ENCODE measurements around the gene SUPT5H.

The SUPT5H gene

GRCh38 chr19:39500543-39500942 is 55.2 kb downstream of the SUPT5H start (continued):
- TF ChIP-seq PATZ1 (CRISPR knock-in tag; IDR thresholded peaks at IDR 0.05; ENCODE audit: borderline replicate concordance) (no peak), ZC3H10 (CRISPR knock-in tag; IDR thresholded peaks at IDR 0.05) (no peak), ZNF70 (CRISPR knock-in tag; IDR thresholded peaks at IDR 0.05) (no peak), ESRRG (CRISPR knock-in tag; IDR thresholded peaks at IDR 0.05) (no peak), ISL1 (CRISPR knock-in tag; IDR thresholded peaks at IDR 0.05) (no peak)

GRCh38 chr19:39501340-39501739 is 56.0 kb downstream of the SUPT5H start:
- no peak for ATAC-seq

DNA sequence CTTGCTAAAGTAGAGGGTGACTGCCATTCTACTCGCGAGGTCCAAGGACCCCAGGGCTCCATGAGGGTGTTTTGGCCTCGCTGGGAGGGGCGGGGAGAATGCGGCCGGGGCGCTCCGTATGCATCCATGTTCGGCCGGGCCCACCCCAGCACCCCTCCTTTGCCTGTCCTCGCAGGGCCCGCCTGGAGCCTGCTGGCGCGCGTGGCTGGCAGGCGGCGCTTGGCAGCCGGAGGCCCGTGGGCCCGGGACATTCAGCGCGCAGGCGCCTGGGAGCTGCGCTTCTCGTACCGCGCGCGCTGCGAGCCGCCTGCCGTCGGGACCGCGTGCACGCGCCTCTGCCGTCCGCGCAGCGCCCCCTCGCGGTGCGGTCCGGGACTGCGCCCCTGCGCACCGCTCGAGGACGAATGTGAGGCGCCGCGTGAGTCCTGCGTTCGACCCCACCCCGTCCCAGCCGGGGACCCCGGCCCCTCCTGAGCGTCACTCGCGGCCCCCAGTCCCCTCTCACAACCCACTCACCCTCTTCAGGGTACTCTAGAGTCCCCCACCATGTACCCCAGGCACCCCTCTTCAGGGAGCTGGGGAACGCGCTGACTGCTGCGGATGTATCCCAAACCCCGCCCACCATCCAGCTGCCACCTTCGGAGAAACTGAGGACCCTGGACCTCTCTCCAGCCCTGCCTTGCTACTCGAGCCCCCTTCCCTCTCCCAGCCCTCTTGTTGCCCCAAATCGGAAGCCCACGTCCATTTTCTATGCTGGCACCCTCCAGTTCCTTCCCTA is 57.4 kb downstream of the SUPT5H start:
- TF ChIP-seq ISL1 (CRISPR knock-in tag; IDR thresholded peaks at IDR 0.05) (no peak), GLIS3 (CRISPR knock-in tag; IDR thresholded peaks at IDR 0.05) (no peak), BACH2 (CRISPR knock-in tag; IDR thresholded peaks at IDR 0.05; ENCODE audit: borderline replicate concordance) (no peak), PPARA (CRISPR knock-in tag; IDR thresholded peaks at IDR 0.05; ENCODE audit: borderline replicate concordance) (no peak), TOX (CRISPR knock-in tag; IDR thresholded peaks at IDR 0.05; ENCODE audit: borderline replicate concordance) (no peak), ZFP30 (CRISPR knock-in tag; IDR thresholded peaks at IDR 0.05) (no peak), ARNTL (CRISPR knock-in tag; IDR thresholded peaks at IDR 0.05; ENCODE audit: borderline replicate concordance, low read depth) (no peak), CREB5 (CRISPR knock-in tag; IDR thresholded peaks at IDR 0.05; ENCODE audit: low read depth) (no peak)
- ATAC-seq: peak; percentile 13; the same call in 2 of the 3 replicates

More at GRCh38 chr19:39501340-39501739, 56.0 kb downstream of the SUPT5H start:
- TF ChIP-seq PPARA (CRISPR knock-in tag; IDR thresholded peaks at IDR 0.05; ENCODE audit: borderline replicate concordance) (no peak), ZNF70 (CRISPR knock-in tag; IDR thresholded peaks at IDR 0.05) (no peak), CSDC2 (CRISPR knock-in tag; IDR thresholded peaks at IDR 0.05) (no peak), ZNF565 (CRISPR knock-in tag; conservative IDR thresholded peaks at IDR 0.05; ENCODE audit: low read depth) (no peak), ARNTL (CRISPR knock-in tag; IDR thresholded peaks at IDR 0.05; ENCODE audit: borderline replicate concordance, low read depth) (no peak)

DNA sequence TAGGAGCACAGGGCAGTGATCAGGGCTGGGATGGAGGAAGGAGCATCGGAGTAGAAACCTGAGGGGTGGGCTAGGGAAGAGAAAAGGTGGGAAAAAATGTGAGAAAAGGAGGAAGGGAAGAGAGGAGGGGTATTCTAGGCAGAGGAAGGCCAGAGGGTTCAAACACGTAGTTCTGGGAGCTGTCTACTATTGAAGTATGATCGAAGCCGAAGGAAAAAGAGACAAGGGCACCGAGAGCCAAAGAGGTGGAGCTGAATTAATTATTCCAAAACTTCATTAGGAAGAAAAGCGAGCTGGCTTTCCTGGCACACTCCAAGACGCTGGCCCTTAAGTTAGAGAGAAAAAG is 61.2 kb downstream of the SUPT5H start:
- TF ChIP-seq ESRRG (CRISPR knock-in tag; IDR thresholded peaks at IDR 0.05) (no peak), RARB (CRISPR knock-in tag; IDR thresholded peaks at IDR 0.05) (no peak), ZNF8 (CRISPR knock-in tag; IDR thresholded peaks at IDR 0.05) (no peak), ARNTL (CRISPR knock-in tag; IDR thresholded peaks at IDR 0.05; ENCODE audit: borderline replicate concordance, low read depth) (no peak), PATZ1 (CRISPR knock-in tag; IDR thresholded peaks at IDR 0.05; ENCODE audit: borderline replicate concordance) (no peak), TCF4 (CRISPR knock-in tag; IDR thresholded peaks at IDR 0.05; ENCODE audit: borderline replicate concordance) (no peak), CSDC2 (CRISPR knock-in tag; IDR thresholded peaks at IDR 0.05) (no peak), OSR1 (CRISPR knock-in tag; IDR thresholded peaks at IDR 0.05) (no peak), ZFP30 (CRISPR knock-in tag; IDR thresholded peaks at IDR 0.05) (no peak), POU6F1 (CRISPR knock-in tag; IDR thresholded peaks at IDR 0.05; ENCODE audit: borderline replicate concordance, low read depth) (no peak), BACH2 (CRISPR knock-in tag; IDR thresholded peaks at IDR 0.05; ENCODE audit: borderline replicate concordance) (no peak), TOX (CRISPR knock-in tag; IDR thresholded peaks at IDR 0.05; ENCODE audit: borderline replicate concordance) (no peak), GLIS3 (CRISPR knock-in tag; IDR thresholded peaks at IDR 0.05) (no peak)
- TF ChIP-seq, protein P1, sequence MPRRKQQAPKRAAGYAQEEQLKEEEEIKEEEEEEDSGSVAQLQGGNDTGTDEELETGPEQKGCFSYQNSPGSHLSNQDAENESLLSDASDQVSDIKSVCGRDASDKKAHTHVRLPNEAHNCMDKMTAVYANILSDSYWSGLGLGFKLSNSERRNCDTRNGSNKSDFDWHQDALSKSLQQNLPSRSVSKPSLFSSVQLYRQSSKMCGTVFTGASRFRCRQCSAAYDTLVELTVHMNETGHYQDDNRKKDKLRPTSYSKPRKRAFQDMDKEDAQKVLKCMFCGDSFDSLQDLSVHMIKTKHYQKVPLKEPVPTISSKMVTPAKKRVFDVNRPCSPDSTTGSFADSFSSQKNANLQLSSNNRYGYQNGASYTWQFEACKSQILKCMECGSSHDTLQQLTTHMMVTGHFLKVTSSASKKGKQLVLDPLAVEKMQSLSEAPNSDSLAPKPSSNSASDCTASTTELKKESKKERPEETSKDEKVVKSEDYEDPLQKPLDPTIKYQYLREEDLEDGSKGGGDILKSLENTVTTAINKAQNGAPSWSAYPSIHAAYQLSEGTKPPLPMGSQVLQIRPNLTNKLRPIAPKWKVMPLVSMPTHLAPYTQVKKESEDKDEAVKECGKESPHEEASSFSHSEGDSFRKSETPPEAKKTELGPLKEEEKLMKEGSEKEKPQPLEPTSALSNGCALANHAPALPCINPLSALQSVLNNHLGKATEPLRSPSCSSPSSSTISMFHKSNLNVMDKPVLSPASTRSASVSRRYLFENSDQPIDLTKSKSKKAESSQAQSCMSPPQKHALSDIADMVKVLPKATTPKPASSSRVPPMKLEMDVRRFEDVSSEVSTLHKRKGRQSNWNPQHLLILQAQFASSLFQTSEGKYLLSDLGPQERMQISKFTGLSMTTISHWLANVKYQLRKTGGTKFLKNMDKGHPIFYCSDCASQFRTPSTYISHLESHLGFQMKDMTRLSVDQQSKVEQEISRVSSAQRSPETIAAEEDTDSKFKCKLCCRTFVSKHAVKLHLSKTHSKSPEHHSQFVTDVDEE (CRISPR knock-in tag; IDR thresholded peaks at IDR 0.05): no peak
- ATAC-seq: no peak
